Vagina (tissue), 2 donors: ENCODE measurements around the gene DAZAP1.

Experiments
- CTCF ChIP-seq, 3 experiments: fragments of 450-650 bp in 2 of 3; fragments of 200-600 bp in 1 of 3; sonication (generic) in 1 of 3; IDR thresholded peaks; one replicate each; pipeline ENCODE4 v1.5.1; 2017 to 2019; ENCODE audit warnings: antibody characterized with exemption in 3 of 3, mild to moderate bottlenecking in 2 of 3, moderate library complexity in 2 of 3
- POLR2AphosphoS5 ChIP-seq, 2 donors: sonication (generic); formaldehyde crosslinking; IDR thresholded peaks; one replicate each; pipeline ENCODE4 v1.9.0; 2017; ENCODE audit warnings: antibody characterized with exemption in 2 of 2, mild to moderate bottlenecking in 2 of 2, low read depth in 1 of 2; ENCODE audit not compliant: insufficient read depth in 1 of 2

- TF ChIP-seq CTCF (IDR thresholded peaks at IDR 0.05) (no peak), POLR2AphosphoS5 (IDR thresholded peaks at IDR 0.05; ENCODE audit: insufficient read depth in 1 of 2, low read depth in 1 of 2) (no peak)
Measured at GRCh38 chr19:1360126-1360817, 47.1 kb upstream of the DAZAP1 start.
